Spleen (tissue), 11 donors: ENCODE measurements around the gene ELF5. TPM values are rescaled to one million over a fixed set of nuclear protein-coding genes. Genes with fewer than 3 reads are reported as not detected.
A peak's percentile ranks its signal among the peaks of the same experiment; 100 is the strongest.

Source experiments
- DNase-seq: peaks from one replicate; pipeline ENCODE4 v3.0.0-alpha.2; 2020
- H3K27ac ChIP-seq, 8 donors: fragments of 200-600 bp; sonication (generic) in 7 of 8; 1 replicate in 4 of 8; 2 replicates in 4 of 8; pipeline versions ENCODE4 v1.5.0 to v1.8.0; 2016 to 2021; ENCODE audit warnings: inconsistent platforms in 4 of 8, mild to moderate bottlenecking in 4 of 8, moderate library complexity in 1 of 8
- H3K27me3 ChIP-seq, 7 donors: fragments of 200-600 bp; sonication (generic) in 6 of 7; replicated peaks in 1 of 7; 1 replicate in 4 of 7; 2 replicates in 3 of 7; pipeline versions ENCODE4 v1.5.0 to v1.8.0; 2016 to 2021; ENCODE audit warnings: inconsistent platforms in 3 of 7, mild to moderate bottlenecking in 1 of 7
- H3K36me3 ChIP-seq, 6 donors: fragments of 200-600 bp; sonication (generic) in 5 of 6; 1 replicate in 4 of 6; 2 replicates in 2 of 6; pipeline versions ENCODE4 v1.5.0 to v1.8.0; 2016 to 2021; ENCODE audit warnings: inconsistent platforms in 2 of 6
- H3K4me1 ChIP-seq, 6 donors: fragments of 200-600 bp; sonication (generic) in 5 of 6; 1 replicate in 3 of 6; 2 replicates in 3 of 6; pipeline versions ENCODE4 v1.5.0 to v1.8.0; 2016 to 2021; ENCODE audit warnings: inconsistent platforms in 3 of 6
- H3K4me3 ChIP-seq, 8 donors: fragments of 200-600 bp; sonication (generic) in 7 of 8; 1 replicate in 4 of 8; 2 replicates in 4 of 8; pipeline versions ENCODE4 v1.5.0 to v1.8.0; 2016 to 2021; ENCODE audit warnings: inconsistent platforms in 4 of 8, mild to moderate bottlenecking in 4 of 8, moderate library complexity in 2 of 8
- H3K9me3 ChIP-seq, 8 donors: fragments of 200-600 bp; sonication (generic) in 7 of 8; 1 replicate in 4 of 8; 2 replicates in 4 of 8; pipeline versions ENCODE4 v1.5.0 to v1.8.0; 2016 to 2021; ENCODE audit warnings: inconsistent platforms in 4 of 8
- CTCF ChIP-seq, 11 experiments: fragments of 200-600 bp in 7 of 11; fragments of 450-650 bp in 4 of 11; sonication (generic) in 4 of 11; IDR thresholded peaks in 8 of 11; conservative IDR thresholded peaks in 3 of 11; 1 replicate in 7 of 11; 2 replicates in 4 of 11; pipeline versions ENCODE4 v1.4.0 to v1.8.0; 2016 to 2021; ENCODE audit warnings: antibody characterized with exemption in 11 of 11, inconsistent platforms in 4 of 11, mild to moderate bottlenecking in 1 of 11
- POLR2A ChIP-seq, 3 donors: fragments of 450-650 bp; IDR thresholded peaks; one replicate each; pipeline ENCODE4 v1.5.1; 2017; ENCODE audit warnings: antibody characterized with exemption in 3 of 3, mild to moderate bottlenecking in 1 of 3
- POLR2AphosphoS5 ChIP-seq, 3 donors: sonication (generic); formaldehyde crosslinking; IDR thresholded peaks; one replicate each; pipeline ENCODE4 v1.5.1; 2017; ENCODE audit warnings: antibody characterized with exemption in 3 of 3
- WGBS, 5 donors: extraction: QIAGEN DNeasy Blood & Tissue Kit in 3 of 5; methylation state at CpG; one replicate each; pipeline versions ENCODE4 v1.1.5 to v1.1.7; 2013 to 2018; 5-methylcytosine and 5-hydroxymethylcytosine counted together
- intact Hi-C: fragments of 100-400 bp; cut with DNase I; formaldehyde crosslinking; loops from one replicate; pipeline ENCODE4 v1.15.0; 2023; ENCODE audit warnings: low total_unique reads
- polyA plus RNA-seq, 3 donors: library from polyadenylated mRNA; stranded (reverse); fragments of 200-250 nt; gene quantifications; one replicate each; pipeline ENCODE4 v1.2.1, GENCODE V29; 2013
- total RNA-seq, 7 donors: library from RNA; depleted of rRNA in 3 of 7; stranded (reverse); fragments of >200 nt in 3 of 7; fragmentation: NEBNext Ultra II Directional in 4 of 7; extraction: Animal tissue kit (Norgen Biotek cat#: 25700) in 4 of 7; gene quantifications; one replicate each; pipeline versions ENCODE4 v1.1.0 to v1.2.1, GENCODE V29; 2016 to 2021
- donor health status: healthy with polysubstance abuse.
- donor health status: DM: no; HTN: no; CAD: no; lungs with moderate emphysema.
- donor health status: DM: no; HTN: no; CAD: no.
- donor health status: Bipolar disorder and iron deficiency.
- donor health status: healthy.
- donor health status: DM: no; HTN: no; CAD: no.
- donor health status: DM: yes; HTN: yes; CAD: no.

The ELF5 gene
- total and polyA plus RNA-seq, 10 donors = 0.08 to 8.8 (median 0.79) TPM

- TF ChIP-seq POLR2AphosphoS5 (IDR thresholded peaks at IDR 0.05) = no peak
- no peak for TF ChIP-seq CTCF (IDR thresholded peaks at IDR 0.05 in 8 of 11, conservative IDR thresholded peaks at IDR 0.05 in 3 of 11)
- TF ChIP-seq POLR2A (IDR thresholded peaks at IDR 0.05) = no peak
- DNase-seq = no peak
- H3K4me3 ChIP-seq = peak overlapping the region in 1 of 8 donors; percentile 13
- H3K9me3 ChIP-seq = no peaks in the 10 kb centered on the region
- WGBS, 5 donors = 17 to 31% (median 28%) methylated on average over 3 of the region's 3 CpGs
- H3K36me3 ChIP-seq = peaks cover 0 to 59% (median 42%) of the 10 kb centered on the region in 6 donors
- no peaks in the 10 kb centered on the region for H3K27me3 ChIP-seq
- intact Hi-C loops = no loop called here
- peaks cover 0 to 81% (median 58%) of the 10 kb centered on the region in 6 donors for H3K4me1 ChIP-seq
- H3K27ac ChIP-seq = peak overlapping the region in 5 of 8 donors; percentile 47 to 81 (median 68)
Measured at GRCh38 chr11:34449013-34449412, 64.6 kb downstream of the ELF5 start.

- DNase-seq = no peak
- Histone ChIP-seq H3K27me3 (no peaks in the 10 kb centered on the region), H3K36me3 (peaks cover 0 to 52% (median 36%) of the 10 kb centered on the region in 6 donors), H3K4me1 (peaks cover 0 to 87% (median 63%) of the 10 kb centered on the region in 6 donors), H3K9me3 (no peaks in the 10 kb centered on the region), H3K27ac (peak overlapping the region in 5 of 8 donors; percentile 47 to 81 (median 68)), H3K4me3 (peak overlapping the region in 1 of 8 donors; percentile 13)
- TF ChIP-seq POLR2AphosphoS5 (IDR thresholded peaks at IDR 0.05) = no peak
- no peak for TF ChIP-seq POLR2A (IDR thresholded peaks at IDR 0.05)
- TF ChIP-seq CTCF (IDR thresholded peaks at IDR 0.05 in 8 of 11, conservative IDR thresholded peaks at IDR 0.05 in 3 of 11) = no peak
- 64 to 80% (median 76%) methylated on average over 11 of the region's 11 CpGs for WGBS, 5 donors
- intact Hi-C loops = no loop called here
Measured at GRCh38 chr11:34448223-34448994, 65.2 kb downstream of the ELF5 start.

- intact Hi-C loops = no loop called here
- Histone ChIP-seq H3K27me3 (no peaks in the 10 kb centered on the region), H3K4me3 (no peak overlapping the region), H3K27ac (peak overlapping the region in 1 of 8 donors; percentile 81), H3K9me3 (no peaks in the 10 kb centered on the region), H3K4me1 (peaks cover 7 to 100% (median 77%) of the 10 kb centered on the region in 6 donors), H3K36me3 (peaks cover 0 to 39% (median 23%) of the 10 kb centered on the region in 6 donors)
- TF ChIP-seq CTCF (IDR thresholded peaks at IDR 0.05 in 8 of 11, conservative IDR thresholded peaks at IDR 0.05 in 3 of 11) (no peak), POLR2A (IDR thresholded peaks at IDR 0.05) (no peak), POLR2AphosphoS5 (IDR thresholded peaks at IDR 0.05) (no peak)
- DNase-seq = no peak
Measured at GRCh38 chr11:34447044-34447443, 66.5 kb downstream of the ELF5 start.

- Histone ChIP-seq H3K27me3 (no peaks in the 10 kb centered on the region), H3K36me3 (peaks cover 0 to 38% (median 18%) of the 10 kb centered on the region in 6 donors), H3K4me3 (no peak overlapping the region), H3K4me1 (peaks cover 8 to 100% (median 83%) of the 10 kb centered on the region in 6 donors), H3K9me3 (no peaks in the 10 kb centered on the region), H3K27ac (peak overlapping the region in 1 of 8 donors; percentile 81)
- DNase-seq = no peak
- no peak for TF ChIP-seq CTCF (IDR thresholded peaks at IDR 0.05 in 8 of 11, conservative IDR thresholded peaks at IDR 0.05 in 3 of 11)
- TF ChIP-seq POLR2A (IDR thresholded peaks at IDR 0.05) = no peak
- no peak for TF ChIP-seq POLR2AphosphoS5 (IDR thresholded peaks at IDR 0.05)
- intact Hi-C loops = no loop called here
- 70 to 84% (median 77%) methylated on average over 5 of the region's 5 CpGs for WGBS, 5 donors
Measured at GRCh38 chr11:34446386-34446785, 67.2 kb downstream of the ELF5 start.
